Esophagus muscularis mucosa (tissue), 4 donors: ENCODE results near the gene TM4SF4.

Source experiments
- CTCF ChIP-seq, 3 experiments: fragments of 200-600 bp in 2 of 3; fragments of 450-650 bp in 1 of 3; sonication (generic) in 2 of 3; IDR thresholded peaks; one replicate each; pipeline ENCODE4 v1.5.1; 2017 to 2019; ENCODE audit warnings: antibody characterized with exemption in 3 of 3, mild to moderate bottlenecking in 2 of 3, moderate library complexity in 1 of 3
- EP300 ChIP-seq: sonication (generic); formaldehyde crosslinking; IDR thresholded peaks from one replicate; pipeline ENCODE4 v1.6.1; 2017; ENCODE audit warnings: antibody characterized with exemption
- POLR2A ChIP-seq: fragments of 450-650 bp; IDR thresholded peaks from one replicate; pipeline ENCODE4 v1.6.1; 2017; ENCODE audit warnings: antibody characterized with exemption, moderate library complexity, mild to moderate bottlenecking, low read depth
- POLR2AphosphoS5 ChIP-seq, 2 donors: sonication (generic); formaldehyde crosslinking; IDR thresholded peaks; one replicate each; pipeline ENCODE4 v1.6.1; 2017; ENCODE audit warnings: antibody characterized with exemption in 2 of 2

GRCh38 chr3:149494022-149494758, 19.7 kb downstream of the TM4SF4 start:
- TF ChIP-seq POLR2AphosphoS5 (IDR thresholded peaks at IDR 0.05) (no peak), CTCF (IDR thresholded peaks at IDR 0.05) (peak; percentile 74 to 82 (median 76)), POLR2A (no peak), EP300 (no peak)
